GM23338 (cell line): ENCODE results near the gene PMM1. TPM values are rescaled to one million over a fixed set of nuclear protein-coding genes. Genes with fewer than 3 reads are reported as not detected.

Experiments used
- ATAC-seq: fragments of 200-7000 bp; cut with Tn5 transposase; 3 replicates; pipeline ENCODE4 v1.9.1; 2020
- DNase-seq: peaks from one replicate; pipeline ENCODE4 v3.0.0-alpha.2; 2015; ENCODE audit warnings: low spot score
- H2AFZ ChIP-seq: fragments of 200-600 bp; sonication (generic); 2 replicates; pipeline ENCODE4 v1.8.0; 2016; ENCODE audit warnings: antibody characterized with exemption, mild to moderate bottlenecking, moderate library complexity
- H3F3A ChIP-seq: fragments of 200-600 bp; sonication (generic); replicated peaks from 2 replicates; pipeline ENCODE4 v1.8.0; 2017; ENCODE audit warnings: antibody characterized with exemption, mixed run types, low read depth
- H3K27ac ChIP-seq: fragments of 200-600 bp; sonication (generic); 2 replicates; pipeline ENCODE4 v1.6.1; 2016; ENCODE audit warnings: low read depth
- H3K27me3 ChIP-seq: fragments of 200-600 bp; sonication (generic); 2 replicates; pipeline ENCODE4 v1.8.0; 2016; ENCODE audit warnings: mild to moderate bottlenecking, mixed run types, moderate library complexity; ENCODE audit not compliant: insufficient read depth
- H3K36me3 ChIP-seq: fragments of 200-600 bp; sonication (generic); 2 replicates; pipeline ENCODE4 v1.8.0; 2016; ENCODE audit warnings: mild to moderate bottlenecking; ENCODE audit not compliant: insufficient read depth
- H3K4me1 ChIP-seq: fragments of 200-600 bp; sonication (generic); 2 replicates; pipeline ENCODE4 v1.8.0; 2016; ENCODE audit warnings: mild to moderate bottlenecking, moderate library complexity; ENCODE audit not compliant: insufficient read depth
- H3K4me2 ChIP-seq: fragments of 200-600 bp; sonication (generic); 2 replicates; pipeline ENCODE4 v1.7.1; 2017; ENCODE audit warnings: mixed run types
- H3K4me3 ChIP-seq: fragments of 200-600 bp; sonication (generic); 2 replicates; pipeline ENCODE4 v1.6.1; 2016; ENCODE audit warnings: mixed run types
- H3K79me2 ChIP-seq: fragments of 200-600 bp; sonication (generic); replicated peaks from 2 replicates; pipeline ENCODE4 v1.8.0; 2017; ENCODE audit warnings: mild to moderate bottlenecking; ENCODE audit not compliant: insufficient read depth
- H3K9me2 ChIP-seq: fragments of 200-600 bp; sonication (generic); 2 replicates; pipeline ENCODE4 v1.8.0; 2017; ENCODE audit not compliant: insufficient read depth
- H4K20me1 ChIP-seq: fragments of 200-600 bp; sonication (generic); replicated peaks from 2 replicates; pipeline ENCODE4 v1.8.0; 2017; ENCODE audit warnings: mild to moderate bottlenecking; ENCODE audit not compliant: insufficient read depth
- H3K27ac Mint-ChIP-seq: 2 replicates; pipeline ENCODE4 v1.8.0; 2020; ENCODE audit warnings: inconsistent platforms, mild to moderate bottlenecking, moderate library complexity, mixed read lengths
- H3K27me3 Mint-ChIP-seq: 3 replicates; pipeline ENCODE4 v1.8.0; 2022; ENCODE audit warnings: low read depth, mild to moderate bottlenecking, moderate library complexity, mixed read lengths, inconsistent platforms; ENCODE audit not compliant: insufficient read depth, poor library complexity
- H3K36me3 Mint-ChIP-seq: 3 replicates; pipeline ENCODE4 v1.8.0; 2021; ENCODE audit warnings: low read depth, mild to moderate bottlenecking, inconsistent platforms, moderate library complexity, mixed read lengths
- H3K4me1 Mint-ChIP-seq: 3 replicates; pipeline ENCODE4 v1.8.0; 2020; ENCODE audit warnings: mild to moderate bottlenecking, inconsistent platforms, mixed read lengths
- H3K4me3 Mint-ChIP-seq: 3 replicates; pipeline ENCODE4 v1.8.0; 2021; ENCODE audit warnings: moderate library complexity, mild to moderate bottlenecking, inconsistent platforms, mixed read lengths
- H3K9me3 Mint-ChIP-seq: 3 replicates; pipeline ENCODE4 v1.8.0; 2020; ENCODE audit warnings: moderate library complexity, mild to moderate bottlenecking, inconsistent platforms, mixed read lengths
- CREB1 ChIP-seq: fragments of 250-450 bp; sonication (Bioruptor Pico); IDR thresholded peaks from 2 replicates; pipeline ENCODE4 v1.5.0; 2020; ENCODE audit warnings: low read depth, mild to moderate bottlenecking, moderate library complexity
- EZH2 ChIP-seq: fragments of 200-600 bp; sonication (generic); IDR thresholded peaks from one replicate; pipeline ENCODE4 v1.8.0; 2017; ENCODE audit warnings: antibody characterized with exemption, mild to moderate bottlenecking, low read depth; ENCODE audit not compliant: unreplicated experiment
- EZH2phosphoT487 ChIP-seq: fragments of 200-600 bp; sonication (generic); IDR thresholded peaks from one replicate; pipeline ENCODE4 v1.8.1; 2018; ENCODE audit warnings: antibody characterized with exemption; ENCODE audit not compliant: unreplicated experiment
- JUNB ChIP-seq: IDR thresholded peaks from one replicate; pipeline ENCODE4 v1.6.1; 2016; ENCODE audit warnings: antibody characterized with exemption; ENCODE audit not compliant: unreplicated experiment
- NANOG ChIP-seq: IDR thresholded peaks from 2 replicates; pipeline ENCODE4 v1.6.1; 2016; ENCODE audit warnings: antibody characterized with exemption, borderline replicate concordance
- POLR2AphosphoS5 ChIP-seq: IDR thresholded peaks from 2 replicates; pipeline ENCODE4 v1.6.1; 2016; ENCODE audit warnings: antibody characterized with exemption, low read depth
- STAT1 ChIP-seq: IDR thresholded peaks from one replicate; pipeline ENCODE4 v1.6.1; 2016; ENCODE audit warnings: antibody characterized with exemption; ENCODE audit not compliant: unreplicated experiment
- ZNF114 ChIP-seq: fragments of 250-450 bp; sonication (Bioruptor Pico); IDR thresholded peaks from 2 replicates; pipeline ENCODE4 v1.5.0; 2020; ENCODE audit warnings: mild to moderate bottlenecking, moderate library complexity
- ZNF331 ChIP-seq: fragments of 250-450 bp; sonication (Bioruptor Pico); IDR thresholded peaks from 2 replicates; pipeline ENCODE4 v1.5.0; 2020; ENCODE audit warnings: low read depth, mild to moderate bottlenecking, moderate library complexity
- polyA plus RNA-seq: library from polyadenylated mRNA; unstranded; fragments of >200 nt; fragmentation: Nextera tagmentation; extraction: Ambion mirVana; gene quantifications from 2 replicates; pipeline ENCODE4 v1.2.1, GENCODE V29; 2016
- total RNA-seq: library from RNA; depleted of rRNA; stranded (reverse); fragments of >200 nt; shearing (Covaris generic); gene quantifications from 2 replicates; pipeline ENCODE4 v1.2.3, GENCODE V29; 2014
- TF ChIP-seq, protein P1 (sequence below): IDR thresholded peaks from one replicate; pipeline ENCODE4 v1.6.1; 2018; ENCODE audit warnings: antibody characterized with exemption; ENCODE audit not compliant: unreplicated experiment
- TF ChIP-seq, protein P2 (sequence below), 2 experiments: fragments of 200-600 bp in 1 of 2; sonication (generic) in 1 of 2; conservative IDR thresholded peaks; 2 replicates each; pipeline versions ENCODE4 v1.5.1 to v1.6.1; 2016 to 2017; ENCODE audit warnings: antibody characterized with exemption in 2 of 2, low read depth in 2 of 2, mild to moderate bottlenecking in 2 of 2, moderate library complexity in 1 of 2
- TF ChIP-seq, protein P3 (sequence below): IDR thresholded peaks from 2 replicates; pipeline ENCODE4 v1.6.1; 2016; ENCODE audit warnings: antibody characterized with exemption
- TF ChIP-seq, protein P4 (sequence below): fragments of 250-450 bp; sonication (Bioruptor Pico); IDR thresholded peaks from 2 replicates; pipeline ENCODE4 v1.5.0; 2020; ENCODE audit warnings: mild to moderate bottlenecking, moderate library complexity

Gene PMM1
- total and polyA plus RNA-seq, 2 experiments from 2014 or later, result 8.7 to 9.9 TPM

DNA sequence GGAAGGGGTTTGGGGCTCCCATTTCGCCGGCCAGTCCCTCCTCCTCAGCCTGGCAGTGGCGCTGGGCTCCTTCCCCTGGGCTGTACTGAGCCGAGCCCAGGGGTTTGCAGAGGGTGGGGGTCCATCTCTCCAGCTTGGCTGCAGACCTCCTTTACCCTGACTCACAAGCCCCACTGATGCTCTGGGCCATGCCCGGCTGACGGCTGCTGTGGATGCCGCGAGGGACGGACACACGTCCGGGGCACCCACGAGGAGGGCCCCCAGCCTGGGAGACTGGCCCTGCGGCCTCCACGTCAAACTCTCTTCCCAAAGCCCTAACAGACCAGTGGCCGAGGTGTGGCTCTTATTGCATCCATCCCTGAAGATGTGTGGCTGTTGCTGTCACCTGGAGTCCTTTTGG, 14.1 kb downstream of the PMM1 start (continued):
- TF ChIP-seq, protein P1, sequence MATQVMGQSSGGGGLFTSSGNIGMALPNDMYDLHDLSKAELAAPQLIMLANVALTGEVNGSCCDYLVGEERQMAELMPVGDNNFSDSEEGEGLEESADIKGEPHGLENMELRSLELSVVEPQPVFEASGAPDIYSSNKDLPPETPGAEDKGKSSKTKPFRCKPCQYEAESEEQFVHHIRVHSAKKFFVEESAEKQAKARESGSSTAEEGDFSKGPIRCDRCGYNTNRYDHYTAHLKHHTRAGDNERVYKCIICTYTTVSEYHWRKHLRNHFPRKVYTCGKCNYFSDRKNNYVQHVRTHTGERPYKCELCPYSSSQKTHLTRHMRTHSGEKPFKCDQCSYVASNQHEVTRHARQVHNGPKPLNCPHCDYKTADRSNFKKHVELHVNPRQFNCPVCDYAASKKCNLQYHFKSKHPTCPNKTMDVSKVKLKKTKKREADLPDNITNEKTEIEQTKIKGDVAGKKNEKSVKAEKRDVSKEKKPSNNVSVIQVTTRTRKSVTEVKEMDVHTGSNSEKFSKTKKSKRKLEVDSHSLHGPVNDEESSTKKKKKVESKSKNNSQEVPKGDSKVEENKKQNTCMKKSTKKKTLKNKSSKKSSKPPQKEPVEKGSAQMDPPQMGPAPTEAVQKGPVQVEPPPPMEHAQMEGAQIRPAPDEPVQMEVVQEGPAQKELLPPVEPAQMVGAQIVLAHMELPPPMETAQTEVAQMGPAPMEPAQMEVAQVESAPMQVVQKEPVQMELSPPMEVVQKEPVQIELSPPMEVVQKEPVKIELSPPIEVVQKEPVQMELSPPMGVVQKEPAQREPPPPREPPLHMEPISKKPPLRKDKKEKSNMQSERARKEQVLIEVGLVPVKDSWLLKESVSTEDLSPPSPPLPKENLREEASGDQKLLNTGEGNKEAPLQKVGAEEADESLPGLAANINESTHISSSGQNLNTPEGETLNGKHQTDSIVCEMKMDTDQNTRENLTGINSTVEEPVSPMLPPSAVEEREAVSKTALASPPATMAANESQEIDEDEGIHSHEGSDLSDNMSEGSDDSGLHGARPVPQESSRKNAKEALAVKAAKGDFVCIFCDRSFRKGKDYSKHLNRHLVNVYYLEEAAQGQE, result no peak
- no peak for TF ChIP-seq NANOG
- TF ChIP-seq ZNF114 (CRISPR knock-in tag), result no peak
- TF ChIP-seq ZNF331 (CRISPR knock-in tag), result no peak
- no peak for TF ChIP-seq POLR2AphosphoS5
- TF ChIP-seq, protein P2, sequence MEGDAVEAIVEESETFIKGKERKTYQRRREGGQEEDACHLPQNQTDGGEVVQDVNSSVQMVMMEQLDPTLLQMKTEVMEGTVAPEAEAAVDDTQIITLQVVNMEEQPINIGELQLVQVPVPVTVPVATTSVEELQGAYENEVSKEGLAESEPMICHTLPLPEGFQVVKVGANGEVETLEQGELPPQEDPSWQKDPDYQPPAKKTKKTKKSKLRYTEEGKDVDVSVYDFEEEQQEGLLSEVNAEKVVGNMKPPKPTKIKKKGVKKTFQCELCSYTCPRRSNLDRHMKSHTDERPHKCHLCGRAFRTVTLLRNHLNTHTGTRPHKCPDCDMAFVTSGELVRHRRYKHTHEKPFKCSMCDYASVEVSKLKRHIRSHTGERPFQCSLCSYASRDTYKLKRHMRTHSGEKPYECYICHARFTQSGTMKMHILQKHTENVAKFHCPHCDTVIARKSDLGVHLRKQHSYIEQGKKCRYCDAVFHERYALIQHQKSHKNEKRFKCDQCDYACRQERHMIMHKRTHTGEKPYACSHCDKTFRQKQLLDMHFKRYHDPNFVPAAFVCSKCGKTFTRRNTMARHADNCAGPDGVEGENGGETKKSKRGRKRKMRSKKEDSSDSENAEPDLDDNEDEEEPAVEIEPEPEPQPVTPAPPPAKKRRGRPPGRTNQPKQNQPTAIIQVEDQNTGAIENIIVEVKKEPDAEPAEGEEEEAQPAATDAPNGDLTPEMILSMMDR (conservative IDR thresholded peaks at IDR 0.05; ENCODE audit: low read depth in 2 of 2), result no peak

DNA sequence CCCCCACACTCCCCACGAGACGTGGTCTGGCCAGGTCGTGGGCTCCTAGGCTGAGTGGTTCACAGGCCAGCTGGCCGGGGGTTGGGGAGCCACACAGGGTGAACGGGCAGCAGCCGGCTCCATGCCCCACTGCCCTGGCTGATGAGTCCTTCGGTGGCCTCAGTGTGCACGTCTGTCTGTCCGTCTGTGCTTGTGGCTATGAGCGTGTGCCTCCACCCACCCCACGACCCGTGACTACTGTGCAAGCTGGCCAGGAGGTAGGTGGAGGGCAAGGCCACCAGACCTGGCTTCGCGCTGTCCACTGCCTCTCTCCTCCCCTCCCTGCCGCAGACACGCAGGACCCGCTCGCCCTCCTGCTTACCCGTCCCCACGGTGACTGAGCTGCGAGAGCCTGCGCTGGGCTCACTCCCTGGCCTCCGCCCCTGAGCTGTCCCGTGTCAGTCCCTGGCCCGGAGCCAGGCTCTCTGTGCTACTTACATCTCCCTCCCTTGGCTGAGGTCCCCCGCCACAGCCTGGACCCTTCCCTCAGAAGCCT, 14.7 kb downstream of the PMM1 start:
- Mint-ChIP-seq H3K4me3 (no peak overlapping the region), H3K9me3 (no peaks in the 10 kb centered on the region; the same call in 2 of the 3 replicates), H3K36me3 (peaks cover 3% of the 10 kb centered on the region; the same call in 1 of the 3 replicates), H3K27me3 (peaks cover 13% of the 10 kb centered on the region), H3K4me1 (peaks cover 3% of the 10 kb centered on the region; the same call in 1 of the 3 replicates), H3K27ac (no peak overlapping the region)
- DNase-seq (no peak), ATAC-seq (no peak)
- Histone ChIP-seq H3K79me2 (no peaks in the 10 kb centered on the region), H3K4me2 (no peak overlapping the region), H3K36me3 (no peaks in the 10 kb centered on the region), H3F3A (no peaks in the 10 kb centered on the region), H3K27me3 (no peaks in the 10 kb centered on the region), H4K20me1 (no peaks in the 10 kb centered on the region; the same call in 1 of the 2 replicates), H3K9me2 (no peaks in the 10 kb centered on the region), H2AFZ (no peak overlapping the region), H3K27ac (no peak overlapping the region), H3K4me1 (no peaks in the 10 kb centered on the region), H3K4me3 (no peak overlapping the region)
- no peak for TF ChIP-seq ZNF331 (CRISPR knock-in tag)
- TF ChIP-seq EZH2phosphoT487, result no peak
- TF ChIP-seq STAT1, result no peak
- TF ChIP-seq POLR2AphosphoS5, result no peak
- no peak for TF ChIP-seq EZH2
- TF ChIP-seq NANOG, result no peak
- no peak for TF ChIP-seq CREB1
- TF ChIP-seq, protein P3, sequence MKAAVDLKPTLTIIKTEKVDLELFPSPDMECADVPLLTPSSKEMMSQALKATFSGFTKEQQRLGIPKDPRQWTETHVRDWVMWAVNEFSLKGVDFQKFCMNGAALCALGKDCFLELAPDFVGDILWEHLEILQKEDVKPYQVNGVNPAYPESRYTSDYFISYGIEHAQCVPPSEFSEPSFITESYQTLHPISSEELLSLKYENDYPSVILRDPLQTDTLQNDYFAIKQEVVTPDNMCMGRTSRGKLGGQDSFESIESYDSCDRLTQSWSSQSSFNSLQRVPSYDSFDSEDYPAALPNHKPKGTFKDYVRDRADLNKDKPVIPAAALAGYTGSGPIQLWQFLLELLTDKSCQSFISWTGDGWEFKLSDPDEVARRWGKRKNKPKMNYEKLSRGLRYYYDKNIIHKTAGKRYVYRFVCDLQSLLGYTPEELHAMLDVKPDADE, result no peak
- no peak for TF ChIP-seq JUNB
- TF ChIP-seq, protein P4, sequence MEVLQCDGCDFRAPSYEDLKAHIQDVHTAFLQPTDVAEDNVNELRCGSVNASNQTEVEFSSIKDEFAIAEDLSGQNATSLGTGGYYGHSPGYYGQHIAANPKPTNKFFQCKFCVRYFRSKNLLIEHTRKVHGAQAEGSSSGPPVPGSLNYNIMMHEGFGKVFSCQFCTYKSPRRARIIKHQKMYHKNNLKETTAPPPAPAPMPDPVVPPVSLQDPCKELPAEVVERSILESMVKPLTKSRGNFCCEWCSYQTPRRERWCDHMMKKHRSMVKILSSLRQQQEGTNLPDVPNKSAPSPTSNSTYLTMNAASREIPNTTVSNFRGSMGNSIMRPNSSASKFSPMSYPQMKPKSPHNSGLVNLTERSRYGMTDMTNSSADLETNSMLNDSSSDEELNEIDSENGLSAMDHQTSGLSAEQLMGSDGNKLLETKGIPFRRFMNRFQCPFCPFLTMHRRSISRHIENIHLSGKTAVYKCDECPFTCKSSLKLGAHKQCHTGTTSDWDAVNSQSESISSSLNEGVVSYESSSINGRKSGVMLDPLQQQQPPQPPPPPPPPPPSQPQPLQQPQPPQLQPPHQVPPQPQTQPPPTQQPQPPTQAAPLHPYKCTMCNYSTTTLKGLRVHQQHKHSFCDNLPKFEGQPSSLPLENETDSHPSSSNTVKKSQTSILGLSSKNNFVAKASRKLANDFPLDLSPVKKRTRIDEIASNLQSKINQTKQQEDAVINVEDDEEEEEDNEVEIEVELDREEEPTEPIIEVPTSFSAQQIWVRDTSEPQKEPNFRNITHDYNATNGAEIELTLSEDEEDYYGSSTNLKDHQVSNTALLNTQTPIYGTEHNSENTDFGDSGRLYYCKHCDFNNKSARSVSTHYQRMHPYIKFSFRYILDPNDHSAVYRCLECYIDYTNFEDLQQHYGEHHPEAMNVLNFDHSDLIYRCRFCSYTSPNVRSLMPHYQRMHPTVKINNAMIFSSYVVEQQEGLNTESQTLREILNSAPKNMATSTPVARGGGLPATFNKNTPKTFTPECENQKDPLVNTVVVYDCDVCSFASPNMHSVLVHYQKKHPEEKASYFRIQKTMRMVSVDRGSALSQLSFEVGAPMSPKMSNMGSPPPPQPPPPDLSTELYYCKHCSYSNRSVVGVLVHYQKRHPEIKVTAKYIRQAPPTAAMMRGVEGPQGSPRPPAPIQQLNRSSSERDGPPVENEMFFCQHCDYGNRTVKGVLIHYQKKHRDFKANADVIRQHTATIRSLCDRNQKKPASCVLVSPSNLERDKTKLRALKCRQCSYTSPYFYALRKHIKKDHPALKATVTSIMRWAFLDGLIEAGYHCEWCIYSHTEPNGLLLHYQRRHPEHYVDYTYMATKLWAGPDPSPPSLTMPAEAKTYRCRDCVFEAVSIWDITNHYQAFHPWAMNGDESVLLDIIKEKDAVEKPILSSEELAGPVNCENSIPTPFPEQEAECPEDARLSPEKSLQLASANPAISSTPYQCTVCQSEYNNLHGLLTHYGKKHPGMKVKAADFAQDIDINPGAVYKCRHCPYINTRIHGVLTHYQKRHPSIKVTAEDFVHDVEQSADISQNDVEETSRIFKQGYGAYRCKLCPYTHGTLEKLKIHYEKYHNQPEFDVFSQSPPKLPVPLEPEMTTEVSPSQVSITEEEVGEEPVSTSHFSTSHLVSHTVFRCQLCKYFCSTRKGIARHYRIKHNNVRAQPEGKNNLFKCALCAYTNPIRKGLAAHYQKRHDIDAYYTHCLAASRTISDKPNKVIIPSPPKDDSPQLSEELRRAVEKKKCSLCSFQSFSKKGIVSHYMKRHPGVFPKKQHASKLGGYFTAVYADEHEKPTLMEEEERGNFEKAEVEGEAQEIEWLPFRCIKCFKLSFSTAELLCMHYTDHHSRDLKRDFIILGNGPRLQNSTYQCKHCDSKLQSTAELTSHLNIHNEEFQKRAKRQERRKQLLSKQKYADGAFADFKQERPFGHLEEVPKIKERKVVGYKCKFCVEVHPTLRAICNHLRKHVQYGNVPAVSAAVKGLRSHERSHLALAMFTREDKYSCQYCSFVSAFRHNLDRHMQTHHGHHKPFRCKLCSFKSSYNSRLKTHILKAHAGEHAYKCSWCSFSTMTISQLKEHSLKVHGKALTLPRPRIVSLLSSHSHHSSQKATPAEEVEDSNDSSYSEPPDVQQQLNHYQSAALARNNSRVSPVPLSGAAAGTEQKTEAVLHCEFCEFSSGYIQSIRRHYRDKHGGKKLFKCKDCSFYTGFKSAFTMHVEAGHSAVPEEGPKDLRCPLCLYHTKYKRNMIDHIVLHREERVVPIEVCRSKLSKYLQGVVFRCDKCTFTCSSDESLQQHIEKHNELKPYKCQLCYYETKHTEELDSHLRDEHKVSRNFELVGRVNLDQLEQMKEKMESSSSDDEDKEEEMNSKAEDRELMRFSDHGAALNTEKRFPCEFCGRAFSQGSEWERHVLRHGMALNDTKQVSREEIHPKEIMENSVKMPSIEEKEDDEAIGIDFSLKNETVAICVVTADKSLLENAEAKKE (CRISPR knock-in tag), result no peak
